Nephron (organoid): ENCODE measurements around the gene ESR1.

Source experiments
- H3K27ac Mint-ChIP-seq, 3 experiments: 2 replicates each; pipeline ENCODE4 v1.8.0; 2020; ENCODE audit warnings: mixed read lengths in 3 of 3, mild to moderate bottlenecking in 2 of 3, moderate library complexity in 1 of 3
- H3K27me3 Mint-ChIP-seq: 2 replicates; pipeline ENCODE4 v1.8.0; 2021; ENCODE audit warnings: low read depth, mild to moderate bottlenecking, moderate library complexity, mixed read lengths
- H3K36me3 Mint-ChIP-seq: 2 replicates; pipeline ENCODE4 v1.8.0; 2020; ENCODE audit warnings: low read depth, mixed read lengths
- H3K4me1 Mint-ChIP-seq: 2 replicates; pipeline ENCODE4 v1.8.0; 2020; ENCODE audit warnings: mixed read lengths
- H3K4me3 Mint-ChIP-seq, 3 experiments: 2 replicates each; pipeline ENCODE4 v1.8.0; 2020; ENCODE audit warnings: mild to moderate bottlenecking in 3 of 3, mixed read lengths in 3 of 3, moderate library complexity in 2 of 3
- H3K9me3 Mint-ChIP-seq: 2 replicates; pipeline ENCODE4 v1.8.0; 2020; ENCODE audit warnings: mixed read lengths
- CTCF ChIP-seq, 3 experiments: fragments of 200-600 bp; sonication (generic); IDR thresholded peaks; one replicate each; pipeline ENCODE4 v1.5.0; 2021; ENCODE audit warnings: antibody characterized with exemption in 3 of 3; ENCODE audit not compliant: unreplicated experiment in 3 of 3

ESR1 gene

GRCh38 chr6:152110886-152111820 is 303.7 kb downstream of the ESR1 start:
- Mint-ChIP-seq H3K27ac (no peak overlapping the region), H3K9me3 (no peaks in the 10 kb centered on the region), H3K4me1 (peaks cover 5% of the 10 kb centered on the region), H3K36me3 (no peaks in the 10 kb centered on the region), H3K4me3 (no peak overlapping the region), H3K27me3 (peaks cover 3% of the 10 kb centered on the region)
- TF ChIP-seq CTCF (IDR thresholded peaks at IDR 0.05; ENCODE audit: unreplicated experiment in 3 of 3): no peak

GRCh38 chr6:152112491-152113261 is 305.2 kb downstream of the ESR1 start:
- Mint-ChIP-seq H3K36me3 (no peaks in the 10 kb centered on the region), H3K27me3 (peaks cover 3% of the 10 kb centered on the region), H3K9me3 (no peaks in the 10 kb centered on the region), H3K4me1 (peaks cover 20% of the 10 kb centered on the region), H3K4me3 (no peak overlapping the region), H3K27ac (no peak overlapping the region)
- TF ChIP-seq CTCF (IDR thresholded peaks at IDR 0.05; ENCODE audit: unreplicated experiment in 3 of 3): no peak

GRCh38 chr6:152117156-152118133 is 310.0 kb downstream of the ESR1 start:
- H3K27ac Mint-ChIP-seq: peak overlapping the region in 2 of 3 experiments; percentile 41 to 49
- no peaks in the 10 kb centered on the region for H3K9me3 Mint-ChIP-seq
- peaks cover 34% of the 10 kb centered on the region for H3K4me1 Mint-ChIP-seq
- H3K36me3 Mint-ChIP-seq: peaks cover 34% of the 10 kb centered on the region
- TF ChIP-seq CTCF (IDR thresholded peaks at IDR 0.05; ENCODE audit: unreplicated experiment in 3 of 3): no peak
- H3K27me3 Mint-ChIP-seq: peaks cover 3% of the 10 kb centered on the region
- no peak overlapping the region for H3K4me3 Mint-ChIP-seq

- Mint-ChIP-seq H3K27me3 (peaks cover 3% of the 10 kb centered on the region), H3K9me3 (no peaks in the 10 kb centered on the region)
Measured at GRCh38 chr6:152118224-152118623, 310.7 kb downstream of the ESR1 start.

More at GRCh38 chr6:152118224-152118623, 310.7 kb downstream of the ESR1 start:
- peaks cover 34% of the 10 kb centered on the region for H3K4me1 Mint-ChIP-seq
- no peak overlapping the region for H3K4me3 Mint-ChIP-seq
- no peak overlapping the region for H3K27ac Mint-ChIP-seq
- peaks cover 34% of the 10 kb centered on the region for H3K36me3 Mint-ChIP-seq
- TF ChIP-seq CTCF (IDR thresholded peaks at IDR 0.05; ENCODE audit: unreplicated experiment in 3 of 3): no peak
